Measurements from ENCODE around the gene RUFY1. TPM values are rescaled to one million over a fixed set of nuclear protein-coding genes. Genes with fewer than 3 reads are reported as not detected.
"Not testable (repeated sequence)": the region's sequence is repeated elsewhere in the genome, so short reads cannot be mapped to it uniquely, and the experiment has no call there.

RUFY1 gene
- polyA plus RNA-seq, 1 donor (not counting 4 experiments of a cell fraction or from before 2014, with no cell fraction given): 25.2 TPM

- H3K9me3 ChIP-seq (ENCODE audit: control insufficient read depth, low read depth, low read length): no peaks in the 10 kb centered on the region
- peak overlapping the region; percentile 90 for H3K27ac ChIP-seq (ENCODE audit: control insufficient read depth, insufficient read depth, low read length)
- H3K9ac ChIP-seq (ENCODE audit: control insufficient read depth, extremely low read depth, insufficient read depth, low read length): peak overlapping the region; percentile 99
- H3K79me2 ChIP-seq (ENCODE audit: control insufficient read depth, insufficient read depth, low read length): peaks cover 42% of the 10 kb centered on the region
- H3K4me2 ChIP-seq (ENCODE audit: control insufficient read depth, extremely low read depth, insufficient read depth, low read depth, low read length): peak overlapping the region; percentile 95
- TF ChIP-seq EZH2 (IDR thresholded peaks at IDR 0.05; ENCODE audit: low read length): no peak
- TF ChIP-seq CTCF (optimal IDR thresholded peaks at IDR 0.05 in 1 of 3, IDR thresholded peaks at IDR 0.05 in 1 of 3, conservative IDR thresholded peaks at IDR 0.05 in 1 of 3; ENCODE audit: extremely low read depth in 1 of 3, insufficient read depth in 2 of 3, low read length in 3 of 3): no peak
- FAIRE-seq (no peak), DNase-seq (ENCODE audit: low read depth, low spot score) (no peak)
- H3K27me3 ChIP-seq (ENCODE audit: control insufficient read depth, extremely low read depth, insufficient read depth, low read length): no peaks in the 10 kb centered on the region
- dilution Hi-C loops (cut with MboI; ENCODE audit: extremely low pct_ligation_motif_present, low sequenced_read_pairs): no loop called here
- H2AFZ ChIP-seq (ENCODE audit: control insufficient read depth, low read length): peak overlapping the region; percentile 91
- peaks cover 33% of the 10 kb centered on the region for H3K4me1 ChIP-seq (ENCODE audit: control insufficient read depth, extremely low read depth, insufficient read depth, low read length)
- peak overlapping the region; percentile 44 to 76 (median 70) for H3K4me3 ChIP-seq (ENCODE audit: control insufficient read depth in 2 of 3, extremely low read depth in 1 of 3, insufficient read depth in 2 of 3, low read depth in 1 of 3, low read length in 3 of 3)
- no peaks in the 10 kb centered on the region for H3K9me1 ChIP-seq (ENCODE audit: control insufficient read depth, extremely low read depth, insufficient read depth, low read length)
- H3K36me3 ChIP-seq (ENCODE audit: control insufficient read depth in 2 of 2, extremely low read depth in 1 of 2, insufficient read depth in 2 of 2, low read length in 2 of 2): peaks cover 12 to 22% of the 10 kb centered on the region in 2 experiments
- peaks cover 33% of the 10 kb centered on the region for H4K20me1 ChIP-seq (ENCODE audit: control insufficient read depth, extremely low read depth, insufficient read depth, low read length)
Measured at GRCh38 chr5:179623906-179624741, 73.8 kb downstream of the RUFY1 start.

- H3K4me1 ChIP-seq (ENCODE audit: control insufficient read depth, extremely low read depth, insufficient read depth, low read length): peaks cover 30% of the 10 kb centered on the region
- H3K79me2 ChIP-seq (ENCODE audit: control insufficient read depth, insufficient read depth, low read length): peaks cover 35% of the 10 kb centered on the region
- peak overlapping the region; percentile 13 for H3K27ac ChIP-seq (ENCODE audit: control insufficient read depth, insufficient read depth, low read length)
- H3K9me3 ChIP-seq (ENCODE audit: control insufficient read depth, low read depth, low read length): no peaks in the 10 kb centered on the region
- H3K27me3 ChIP-seq (ENCODE audit: control insufficient read depth, extremely low read depth, insufficient read depth, low read length): no peaks in the 10 kb centered on the region
- peak overlapping the region in 1 of 3 experiments; percentile 76 for H3K4me3 ChIP-seq (ENCODE audit: control insufficient read depth in 2 of 3, extremely low read depth in 1 of 3, insufficient read depth in 2 of 3, low read depth in 1 of 3, low read length in 3 of 3)
- no peak for TF ChIP-seq EZH2 (IDR thresholded peaks at IDR 0.05; ENCODE audit: low read length)
- TF ChIP-seq CTCF (optimal IDR thresholded peaks at IDR 0.05 in 1 of 3, IDR thresholded peaks at IDR 0.05 in 1 of 3, conservative IDR thresholded peaks at IDR 0.05 in 1 of 3; ENCODE audit: extremely low read depth in 1 of 3, insufficient read depth in 2 of 3, low read length in 3 of 3): no peak
- FAIRE-seq (no peak), DNase-seq (ENCODE audit: low read depth, low spot score) (no peak)
- dilution Hi-C loops (cut with MboI; ENCODE audit: extremely low pct_ligation_motif_present, low sequenced_read_pairs): no loop called here
- no peaks in the 10 kb centered on the region for H3K9me1 ChIP-seq (ENCODE audit: control insufficient read depth, extremely low read depth, insufficient read depth, low read length)
- peak overlapping the region; percentile 91 for H2AFZ ChIP-seq (ENCODE audit: control insufficient read depth, low read length)
- H3K4me2 ChIP-seq (ENCODE audit: control insufficient read depth, extremely low read depth, insufficient read depth, low read depth, low read length): peak overlapping the region; percentile 95
- H3K36me3 ChIP-seq (ENCODE audit: control insufficient read depth in 2 of 2, extremely low read depth in 1 of 2, insufficient read depth in 2 of 2, low read length in 2 of 2): peaks cover 9 to 18% of the 10 kb centered on the region in 2 experiments
- peak overlapping the region; percentile 99 for H3K9ac ChIP-seq (ENCODE audit: control insufficient read depth, extremely low read depth, insufficient read depth, low read length)
- peaks cover 26% of the 10 kb centered on the region for H4K20me1 ChIP-seq (ENCODE audit: control insufficient read depth, extremely low read depth, insufficient read depth, low read length)
Measured at GRCh38 chr5:179624841-179625271, 74.5 kb downstream of the RUFY1 start.

GRCh38 chr5:179633501-179634369 lies 83.4 kb downstream of the RUFY1 start:
- H3K9me3 ChIP-seq (ENCODE audit: control insufficient read depth, low read depth, low read length); H4K20me1 ChIP-seq (ENCODE audit: control insufficient read depth, extremely low read depth, insufficient read depth, low read length); FAIRE-seq; dilution Hi-C loops (cut with MboI; ENCODE audit: extremely low pct_ligation_motif_present, low sequenced_read_pairs); H3K4me1 ChIP-seq (ENCODE audit: control insufficient read depth, extremely low read depth, insufficient read depth, low read length); H3K27ac ChIP-seq (ENCODE audit: control insufficient read depth, insufficient read depth, low read length); H3K9me1 ChIP-seq (ENCODE audit: control insufficient read depth, extremely low read depth, insufficient read depth, low read length); H3K79me2 ChIP-seq (ENCODE audit: control insufficient read depth, insufficient read depth, low read length); DNase-seq (ENCODE audit: low read depth, low spot score); H3K36me3 ChIP-seq (ENCODE audit: control insufficient read depth in 2 of 2, extremely low read depth in 1 of 2, insufficient read depth in 2 of 2, low read length in 2 of 2); H3K27me3 ChIP-seq (ENCODE audit: control insufficient read depth, extremely low read depth, insufficient read depth, low read length): not testable (repeated sequence)
- Histone ChIP-seq H3K4me2 (ENCODE audit: control insufficient read depth, extremely low read depth, insufficient read depth, low read depth, low read length) (peak overlapping the region; percentile 83), H3K4me3 (ENCODE audit: control insufficient read depth in 2 of 3, extremely low read depth in 1 of 3, insufficient read depth in 2 of 3, low read depth in 1 of 3, low read length in 3 of 3) (peak overlapping the region; percentile 24 to 64 (median 57)), H3K9ac (ENCODE audit: control insufficient read depth, extremely low read depth, insufficient read depth, low read length) (peak overlapping the region; percentile 58), H2AFZ (ENCODE audit: control insufficient read depth, low read length) (peak overlapping the region; percentile 26)
